NB4 (cell line): ENCODE data around the gene DENND10.
"Not testable (repeated sequence)": the region's sequence is repeated elsewhere in the genome, so short reads cannot be mapped to it uniquely, and the experiment has no call there.

ENCODE experiments used
- DNase-seq: peaks from one replicate; pipeline ENCODE4 v3.0.0; 2010; ENCODE audit warnings: low read depth
- H3K4me3 ChIP-seq: one replicate; pipeline ENCODE4 v1.5.1; 2011; ENCODE audit warnings: mild to moderate bottlenecking, low read depth, low read length, moderate library complexity
- CTCF ChIP-seq: IDR thresholded peaks from one replicate; pipeline ENCODE4 v1.5.1; 2012; ENCODE audit warnings: low read depth, low read length
- MYC ChIP-seq: IDR thresholded peaks from 2 replicates; pipeline ENCODE4 v1.6.1; 2011; ENCODE audit warnings: low read depth, low read length
- POLR2A ChIP-seq: IDR thresholded peaks from 2 replicates; pipeline ENCODE4 v1.6.1; 2011; ENCODE audit warnings: mild to moderate bottlenecking; ENCODE audit not compliant: insufficient read length; ENCODE audit errors: extremely low read depth
- TF ChIP-seq, protein P1 (sequence below): IDR thresholded peaks from 2 replicates; pipeline ENCODE4 v1.6.1; 2011; ENCODE audit warnings: low read depth, low read length

DENND10 gene

GRCh38 chr10:119104654-119105015, 722 bp downstream of the DENND10 start:
- H3K4me3 ChIP-seq, result peak overlapping the region; percentile 92
- DNase-seq, result peak; percentile 53
- TF ChIP-seq CTCF, result no peak
- TF ChIP-seq MYC, result no peak
- TF ChIP-seq POLR2A, result no peak
- TF ChIP-seq, protein P1, sequence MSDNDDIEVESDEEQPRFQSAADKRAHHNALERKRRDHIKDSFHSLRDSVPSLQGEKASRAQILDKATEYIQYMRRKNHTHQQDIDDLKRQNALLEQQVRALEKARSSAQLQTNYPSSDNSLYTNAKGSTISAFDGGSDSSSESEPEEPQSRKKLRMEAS, result no peak

DNA sequence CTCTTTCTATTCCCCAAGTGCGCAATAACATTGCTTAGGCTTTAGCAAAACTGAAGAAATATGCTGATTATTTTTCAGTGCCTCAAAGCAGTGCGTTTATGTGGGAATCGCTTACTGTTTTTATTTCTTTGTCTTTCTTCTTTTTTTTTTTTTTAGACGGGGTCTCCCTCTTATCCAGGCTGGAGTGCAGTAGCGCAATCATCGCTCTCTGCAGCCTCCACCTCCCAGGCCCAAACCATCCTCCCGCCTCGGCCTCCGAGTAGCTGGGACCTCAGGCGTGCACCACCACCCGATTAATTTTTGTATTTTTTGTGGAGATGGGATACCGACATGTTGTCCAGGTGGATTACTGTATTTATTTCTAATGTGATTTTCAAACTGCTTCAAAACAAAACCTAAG, 1.2 kb downstream of the DENND10 start:
- TF ChIP-seq CTCF, result no peak
- no peak for TF ChIP-seq POLR2A
- TF ChIP-seq, protein P1, result no peak
- no peak for TF ChIP-seq MYC
- no peak for DNase-seq
- H3K4me3 ChIP-seq, result peak overlapping the region; percentile 92

DNA sequence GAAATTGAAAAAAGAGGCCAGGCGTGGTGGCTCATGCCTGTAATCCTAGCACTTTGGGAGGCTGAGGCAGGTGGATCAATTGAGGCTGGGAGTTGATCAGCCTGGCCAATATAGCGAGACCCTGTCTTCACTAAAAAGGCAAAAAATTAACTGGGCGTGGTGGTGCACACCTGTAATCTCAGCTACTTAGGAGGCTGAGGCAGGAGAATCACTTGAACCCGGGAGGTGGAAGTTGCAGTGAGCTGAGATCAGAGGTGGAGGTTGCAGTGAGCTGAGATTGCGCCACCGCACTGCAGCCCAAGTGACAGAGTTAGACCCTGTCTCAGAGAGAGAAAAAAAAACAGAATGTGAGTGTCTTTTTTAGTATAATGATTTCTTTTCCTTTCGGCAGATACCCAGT, 2.0 kb downstream of the DENND10 start:
- DNase-seq, result peak; percentile 48
- not testable (repeated sequence) for H3K4me3 ChIP-seq

GRCh38 chr10:119107106-119107505, 3.2 kb downstream of the DENND10 start:
- not testable (repeated sequence) for DNase-seq, H3K4me3 ChIP-seq

DNA sequence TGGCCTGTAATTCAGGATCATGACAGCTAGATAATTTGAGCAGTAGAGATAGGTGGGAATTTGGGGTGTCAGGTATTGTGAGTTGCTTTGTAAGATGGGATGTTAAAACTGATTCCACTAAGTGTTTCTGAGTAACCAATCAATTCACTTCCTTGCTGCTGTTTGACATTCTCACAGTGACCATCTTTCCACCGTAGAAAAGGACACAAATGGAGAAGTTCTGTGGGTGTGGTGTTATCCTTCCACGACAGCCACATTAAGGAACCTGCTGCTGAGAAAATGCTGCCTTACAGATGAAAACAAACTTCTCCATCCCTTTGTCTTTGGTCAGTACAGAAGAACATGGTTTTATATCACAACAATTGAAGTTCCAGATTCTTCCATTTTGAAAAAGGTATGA, 3.9 kb downstream of the DENND10 start:
- not testable (repeated sequence) for H3K4me3 ChIP-seq
- DNase-seq, result peak; percentile 56

DNA sequence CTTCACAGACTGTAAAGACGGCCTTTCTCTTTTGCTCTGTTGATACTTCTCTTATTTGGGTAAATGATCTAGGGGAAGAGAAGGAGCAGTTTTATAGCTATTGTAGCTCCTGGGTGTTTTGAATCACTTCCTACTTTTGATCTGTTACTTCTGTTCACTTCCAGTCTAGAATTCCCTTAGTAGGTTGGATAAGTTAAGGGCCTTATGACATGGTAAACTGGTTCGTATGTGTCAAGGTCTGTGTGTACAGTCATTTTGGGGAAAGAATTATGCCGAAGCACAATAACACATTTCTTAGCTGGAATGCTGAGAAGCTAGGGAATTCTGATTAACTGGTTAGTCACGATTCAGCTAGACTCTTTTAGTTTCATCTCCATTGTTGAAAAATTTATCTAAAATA, 8.1 kb downstream of the DENND10 start:
- DNase-seq, result peak; percentile 68
- TF ChIP-seq, protein P1, result no peak
- TF ChIP-seq CTCF, result no peak
- no peak for TF ChIP-seq MYC
- no peak for TF ChIP-seq POLR2A
- H3K4me3 ChIP-seq, result no peak overlapping the region

- H3K4me3 ChIP-seq, result peak overlapping the region; percentile 8
- DNase-seq, result peak; percentile 97
- TF ChIP-seq POLR2A (no peak), MYC (peak; percentile 86), CTCF (no peak)
- TF ChIP-seq, protein P1, result peak; percentile 61
Measured at GRCh38 chr10:119113751-119114732, 10.1 kb downstream of the DENND10 start.
